Gastroesophageal sphincter (tissue), 4 donors: ENCODE results near the gene NFATC2. TPM values are rescaled to one million over a fixed set of nuclear protein-coding genes. Genes with fewer than 3 reads are reported as not detected.

Experiments
- ATAC-seq: fragments of 150-250 bp; one replicate; pipeline ENCODE4 v1.9.1; 2016; ENCODE audit warnings: mild to moderate bottlenecking, moderate library complexity
- H3K27ac ChIP-seq, 4 donors: fragments of 200-600 bp; sonication (generic) in 3 of 4; 1 replicate in 3 of 4; 2 replicates in 1 of 4; pipeline ENCODE4 v1.5.1; 2016 to 2019
- H3K27me3 ChIP-seq: fragments of 200-600 bp; sonication (generic); one replicate; pipeline ENCODE4 v1.5.1; 2019
- H3K36me3 ChIP-seq, 2 donors: fragments of 200-600 bp; sonication (generic); one replicate each; pipeline ENCODE4 v1.5.1; 2019; ENCODE audit warnings: control low read depth in 1 of 2
- H3K4me1 ChIP-seq, 3 donors: fragments of 200-600 bp; sonication (generic); 1 replicate in 2 of 3; 2 replicates in 1 of 3; pipeline ENCODE4 v1.5.1; 2016 to 2019; ENCODE audit warnings: control low read depth in 2 of 3
- H3K4me3 ChIP-seq, 2 donors: fragments of 200-600 bp; sonication (generic); one replicate each; pipeline ENCODE4 v1.5.1; 2019; ENCODE audit warnings: mild to moderate bottlenecking in 1 of 2, moderate library complexity in 1 of 2
- H3K9me3 ChIP-seq, 3 donors: fragments of 200-600 bp; sonication (generic); one replicate each; pipeline ENCODE4 v1.5.1; 2017 to 2019; ENCODE audit warnings: control low read depth in 2 of 3
- CTCF ChIP-seq, 4 experiments: fragments of 200-600 bp in 2 of 4; fragments of 450-650 bp in 2 of 4; sonication (generic) in 1 of 4; IDR thresholded peaks; one replicate each; pipeline ENCODE4 v1.5.1; 2017 to 2019; ENCODE audit warnings: antibody characterized with exemption in 4 of 4, mild to moderate bottlenecking in 2 of 4, moderate library complexity in 2 of 4
- EP300 ChIP-seq: sonication (generic); formaldehyde crosslinking; IDR thresholded peaks from one replicate; pipeline ENCODE4 v1.6.1; 2017; ENCODE audit warnings: antibody characterized with exemption, mild to moderate bottlenecking
- POLR2A ChIP-seq, 2 donors: fragments of 450-650 bp; IDR thresholded peaks; one replicate each; pipeline ENCODE4 v1.6.1; 2017; ENCODE audit warnings: antibody characterized with exemption in 2 of 2, mild to moderate bottlenecking in 2 of 2, moderate library complexity in 1 of 2
- POLR2AphosphoS5 ChIP-seq: sonication (generic); formaldehyde crosslinking; IDR thresholded peaks from one replicate; pipeline ENCODE4 v1.6.1; 2017; ENCODE audit warnings: antibody characterized with exemption
- WGBS, 2 donors: methylation state at CpG; one replicate each; pipeline ENCODE4 v1.1.5; 2018; ENCODE audit warnings: low coverage in 1 of 2; 5-methylcytosine and 5-hydroxymethylcytosine counted together
- total RNA-seq, 4 donors: library from RNA; depleted of rRNA; stranded (reverse); fragments of >200 nt; gene quantifications; one replicate each; pipeline ENCODE4 v1.1.0, GENCODE V29; 2016

Gene NFATC2
- total RNA-seq, 4 donors from 2014 or later, result 4.4 to 20.2 (median 9.0) TPM

DNA sequence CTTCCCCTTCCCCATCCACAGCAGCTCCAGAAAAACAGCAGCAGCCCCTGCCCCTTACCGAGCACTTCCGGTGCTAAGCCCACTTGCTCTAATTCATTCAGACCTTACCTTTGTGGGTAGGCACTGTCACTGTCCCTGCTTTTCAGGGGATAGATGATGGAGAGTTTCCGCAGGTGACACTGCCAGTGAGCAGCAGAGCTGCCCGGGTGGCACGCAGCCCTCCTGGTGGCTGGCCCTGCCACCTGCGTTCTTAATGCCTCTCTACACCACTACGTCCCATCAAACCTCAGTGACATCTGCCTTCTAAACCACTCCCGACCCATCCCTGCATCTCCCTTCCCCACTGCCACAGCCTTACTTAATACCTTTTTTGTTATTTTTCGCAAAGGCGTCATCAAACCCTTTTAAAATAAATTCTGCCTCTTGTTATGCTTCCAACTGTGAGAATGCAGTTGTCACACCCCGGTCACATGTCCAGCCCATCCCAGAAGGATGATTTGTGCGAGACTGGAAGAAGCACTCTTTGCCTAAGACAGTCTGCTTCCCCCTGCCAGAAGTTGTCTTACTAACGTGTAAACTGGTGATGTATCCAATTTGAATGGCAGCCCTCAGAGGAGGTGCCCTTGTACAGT is 89.7 kb downstream of the NFATC2 start:
- 88 to 97% methylated on average over 8 to 10 of the region's 13 CpGs for WGBS, 2 donors
- TF ChIP-seq EP300 (no peak), CTCF (IDR thresholded peaks at IDR 0.05) (no peak), POLR2AphosphoS5 (no peak), POLR2A (IDR thresholded peaks at IDR 0.05) (no peak)
- no peak for ATAC-seq
- no peaks in the 10 kb centered on the region for H3K27me3 ChIP-seq
- no peaks in the 10 kb centered on the region for H3K9me3 ChIP-seq
- peaks cover 0 to 5% of the 10 kb centered on the region in 2 donors for H3K36me3 ChIP-seq
- H3K27ac ChIP-seq, result no peak overlapping the region
- no peak overlapping the region for H3K4me3 ChIP-seq
- H3K4me1 ChIP-seq, result peaks cover 0 to 52% (median 30%) of the 10 kb centered on the region in 3 donors

DNA sequence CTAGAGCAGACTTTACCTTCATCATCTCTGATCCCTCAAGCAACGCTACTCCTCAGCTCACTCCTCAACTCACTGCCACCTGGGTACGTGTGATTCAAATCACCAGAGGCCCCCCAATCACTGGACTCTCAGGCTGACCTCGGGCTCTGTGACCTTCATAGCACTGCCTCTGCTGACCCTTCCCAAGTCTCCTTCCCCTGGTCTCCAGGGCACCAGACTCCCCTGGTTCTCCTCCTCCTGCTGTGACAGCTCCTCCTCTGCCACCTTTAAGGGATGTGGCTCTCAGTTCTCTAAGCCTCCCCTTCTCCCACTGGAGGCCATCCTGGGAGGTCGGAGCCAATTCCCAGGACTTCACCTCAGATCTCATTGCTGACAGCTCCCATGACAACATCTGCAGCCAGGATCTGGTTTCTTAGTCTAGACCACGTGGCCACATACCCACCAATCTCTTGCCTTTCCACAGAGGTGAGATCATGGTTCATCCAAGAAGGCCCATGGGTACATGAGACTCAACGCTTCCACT is 90.4 kb downstream of the NFATC2 start:
- no peak for ATAC-seq
- no peaks in the 10 kb centered on the region for H3K9me3 ChIP-seq
- H3K4me1 ChIP-seq, result peaks cover 0 to 52% (median 35%) of the 10 kb centered on the region in 3 donors
- peaks cover 0 to 5% of the 10 kb centered on the region in 2 donors for H3K36me3 ChIP-seq
- TF ChIP-seq POLR2AphosphoS5 (no peak), EP300 (no peak), CTCF (IDR thresholded peaks at IDR 0.05) (no peak), POLR2A (IDR thresholded peaks at IDR 0.05) (no peak)
- H3K4me3 ChIP-seq, result no peak overlapping the region
- H3K27me3 ChIP-seq, result no peaks in the 10 kb centered on the region
- no peak overlapping the region for H3K27ac ChIP-seq
- WGBS, 2 donors, result 100% methylated on average over 3 to 5 of the region's 6 CpGs

GRCh38 chr20:51451484-51451883 is 91.0 kb downstream of the NFATC2 start:
- no peaks in the 10 kb centered on the region for H3K27me3 ChIP-seq
- TF ChIP-seq EP300 (no peak), CTCF (IDR thresholded peaks at IDR 0.05) (no peak), POLR2AphosphoS5 (no peak), POLR2A (IDR thresholded peaks at IDR 0.05) (no peak)
- peaks cover 0 to 5% of the 10 kb centered on the region in 2 donors for H3K36me3 ChIP-seq
- ATAC-seq, result no peak
- peaks cover 3 to 52% (median 33%) of the 10 kb centered on the region in 3 donors for H3K4me1 ChIP-seq
- no peak overlapping the region for H3K4me3 ChIP-seq
- H3K9me3 ChIP-seq, result no peaks in the 10 kb centered on the region
- H3K27ac ChIP-seq, result peak overlapping the region in 2 of 4 donors; percentile 71 to 81
- WGBS, 2 donors, result 97 to 100% methylated on average over 1 to 5 of the region's 12 CpGs

- TF ChIP-seq EP300, result no peak
- no peak for TF ChIP-seq POLR2AphosphoS5
- no peak for TF ChIP-seq POLR2A (IDR thresholded peaks at IDR 0.05)
- no peak for TF ChIP-seq CTCF (IDR thresholded peaks at IDR 0.05)
- H3K36me3 ChIP-seq, result peaks cover 0 to 5% of the 10 kb centered on the region in 2 donors
- WGBS, 2 donors, result 30 to 45% methylated on average over 1 to 3 of the region's 3 CpGs
- H3K27me3 ChIP-seq, result no peaks in the 10 kb centered on the region
- no peaks in the 10 kb centered on the region for H3K9me3 ChIP-seq
- no peak overlapping the region for H3K4me3 ChIP-seq
- peak overlapping the region in 3 of 4 donors; percentile 71 to 81 (median 73) for H3K27ac ChIP-seq
- no peak for ATAC-seq
- H3K4me1 ChIP-seq, result peaks cover 4 to 52% (median 32%) of the 10 kb centered on the region in 3 donors
These were observed 91.5 kb downstream of the NFATC2 start for GRCh38 chr20:51450984-51451383.

- H3K27ac ChIP-seq, result peak overlapping the region in 3 of 4 donors; percentile 71 to 81 (median 73)
- peaks cover 4 to 54% (median 31%) of the 10 kb centered on the region in 3 donors for H3K4me1 ChIP-seq
- H3K9me3 ChIP-seq, result no peaks in the 10 kb centered on the region
- H3K36me3 ChIP-seq, result peaks cover 0 to 5% of the 10 kb centered on the region in 2 donors
- TF ChIP-seq CTCF (IDR thresholded peaks at IDR 0.05), result no peak
- no peak for TF ChIP-seq EP300
- no peak for TF ChIP-seq POLR2A (IDR thresholded peaks at IDR 0.05)
- no peak for TF ChIP-seq POLR2AphosphoS5
- no peak overlapping the region for H3K4me3 ChIP-seq
- H3K27me3 ChIP-seq, result no peaks in the 10 kb centered on the region
- WGBS, 2 donors, result 72 to 80% methylated on average over 1 to 4 of the region's 5 CpGs
- ATAC-seq, result no peak
These were observed 92.3 kb downstream of the NFATC2 start for GRCh38 chr20:51450221-51450712.
